Hepatocyte (in vitro differentiated cells): ENCODE data around the gene NCAM1.

Experiments used
- EZH2 ChIP-seq: fragments of 200-600 bp; sonication (generic); IDR thresholded peaks from 2 replicates; pipeline ENCODE4 v1.6.1; 2016; ENCODE audit warnings: antibody characterized with exemption, mild to moderate bottlenecking, borderline replicate concordance
- EZH2phosphoT487 ChIP-seq: fragments of 200-600 bp; sonication (generic); IDR thresholded peaks from one replicate; pipeline ENCODE4 v1.6.1; 2018; ENCODE audit warnings: antibody characterized with exemption, mild to moderate bottlenecking, low read depth, moderate library complexity; ENCODE audit not compliant: unreplicated experiment, severe bottlenecking
- TF ChIP-seq, protein P1 (sequence below): fragments of 200-600 bp; sonication (generic); IDR thresholded peaks from 2 replicates; pipeline ENCODE4 v1.5.1; 2016; ENCODE audit warnings: antibody characterized with exemption, mild to moderate bottlenecking; ENCODE audit not compliant: poor library complexity

- TF ChIP-seq EZH2 (no peak), EZH2phosphoT487 (no peak)
- TF ChIP-seq, protein P1, sequence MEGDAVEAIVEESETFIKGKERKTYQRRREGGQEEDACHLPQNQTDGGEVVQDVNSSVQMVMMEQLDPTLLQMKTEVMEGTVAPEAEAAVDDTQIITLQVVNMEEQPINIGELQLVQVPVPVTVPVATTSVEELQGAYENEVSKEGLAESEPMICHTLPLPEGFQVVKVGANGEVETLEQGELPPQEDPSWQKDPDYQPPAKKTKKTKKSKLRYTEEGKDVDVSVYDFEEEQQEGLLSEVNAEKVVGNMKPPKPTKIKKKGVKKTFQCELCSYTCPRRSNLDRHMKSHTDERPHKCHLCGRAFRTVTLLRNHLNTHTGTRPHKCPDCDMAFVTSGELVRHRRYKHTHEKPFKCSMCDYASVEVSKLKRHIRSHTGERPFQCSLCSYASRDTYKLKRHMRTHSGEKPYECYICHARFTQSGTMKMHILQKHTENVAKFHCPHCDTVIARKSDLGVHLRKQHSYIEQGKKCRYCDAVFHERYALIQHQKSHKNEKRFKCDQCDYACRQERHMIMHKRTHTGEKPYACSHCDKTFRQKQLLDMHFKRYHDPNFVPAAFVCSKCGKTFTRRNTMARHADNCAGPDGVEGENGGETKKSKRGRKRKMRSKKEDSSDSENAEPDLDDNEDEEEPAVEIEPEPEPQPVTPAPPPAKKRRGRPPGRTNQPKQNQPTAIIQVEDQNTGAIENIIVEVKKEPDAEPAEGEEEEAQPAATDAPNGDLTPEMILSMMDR: peak; percentile 91
These were observed 328.4 kb downstream of the NCAM1 start for GRCh38 chr11:113289431-113290187.
